Hippocampal formation (tissue), 2 donors: ENCODE results near the gene MPPED1.

Source experiments
- DNase-seq, 2 donors: peaks; one replicate each; lab custom pipeline; 2025; lab: John Stamatoyannopoulos, UW

MPPED1 gene

DNA sequence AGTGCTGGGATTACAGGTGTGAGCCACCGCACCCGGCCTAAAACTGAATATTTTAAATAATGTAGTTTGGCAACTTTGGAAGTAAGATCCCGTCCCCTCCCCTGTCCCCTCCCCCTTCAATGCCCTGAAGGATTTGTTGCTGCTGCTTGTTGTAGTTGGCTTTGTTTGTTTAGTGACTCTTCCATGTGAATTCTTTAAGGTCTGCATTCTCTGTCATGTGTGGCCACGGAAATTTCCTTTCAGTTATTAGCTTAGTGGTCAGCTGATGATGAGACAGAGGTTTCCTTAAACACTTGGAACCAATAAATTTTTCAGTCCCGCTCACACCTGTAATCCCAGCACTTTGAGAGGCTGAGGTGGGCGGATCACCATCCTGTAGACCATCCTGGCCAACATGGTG is 109.9 kb downstream of the MPPED1 start:
- no peak for DNase-seq

DNA sequence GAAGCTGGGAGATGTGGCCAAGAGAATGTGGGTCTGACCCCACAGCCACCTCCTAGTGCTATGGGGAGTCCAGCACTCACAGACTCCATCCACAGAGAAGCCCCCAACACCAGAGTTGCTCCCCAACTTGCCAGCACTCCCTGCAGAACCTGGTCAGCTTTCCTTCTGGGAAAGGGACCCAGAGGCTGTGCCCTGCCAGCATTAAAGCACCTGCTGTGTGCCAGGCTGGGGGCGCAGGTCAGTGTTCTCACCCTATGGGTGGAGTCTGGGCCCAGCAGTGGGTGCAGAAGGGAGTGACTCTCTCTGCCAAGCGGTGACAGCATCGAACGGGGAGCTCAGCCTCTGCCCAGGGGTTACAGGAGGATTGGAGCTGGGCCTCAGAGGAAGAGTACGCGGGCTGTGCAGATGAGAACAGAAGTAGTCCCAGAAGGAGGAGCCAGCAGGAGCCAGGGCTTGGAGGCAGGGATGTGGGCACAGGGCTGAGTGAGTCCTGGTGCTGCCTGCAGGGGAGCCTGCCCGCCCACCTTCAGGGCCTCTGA is 114.4 kb downstream of the MPPED1 start:
- DNase-seq: no peak

DNA sequence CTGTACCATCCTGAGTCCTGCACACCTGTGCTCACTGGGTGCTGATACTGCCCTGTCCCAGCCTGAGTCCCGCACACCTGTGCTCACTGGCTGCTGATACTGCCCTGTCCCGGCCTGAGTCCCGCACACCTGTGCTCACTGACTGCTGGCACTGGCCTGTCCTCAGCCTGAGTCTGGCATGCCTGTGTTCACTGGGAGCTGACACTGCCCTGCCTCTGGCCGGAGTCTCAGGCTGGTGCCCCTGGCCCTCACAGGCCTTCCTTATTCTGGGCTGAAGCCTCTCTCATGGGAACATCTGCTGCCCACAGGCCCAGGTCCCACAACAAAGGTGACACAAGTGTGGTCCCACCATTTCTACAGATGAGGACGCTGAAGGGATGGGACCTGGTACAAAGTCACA is 115.1 kb downstream of the MPPED1 start:
- DNase-seq: no peak

DNA sequence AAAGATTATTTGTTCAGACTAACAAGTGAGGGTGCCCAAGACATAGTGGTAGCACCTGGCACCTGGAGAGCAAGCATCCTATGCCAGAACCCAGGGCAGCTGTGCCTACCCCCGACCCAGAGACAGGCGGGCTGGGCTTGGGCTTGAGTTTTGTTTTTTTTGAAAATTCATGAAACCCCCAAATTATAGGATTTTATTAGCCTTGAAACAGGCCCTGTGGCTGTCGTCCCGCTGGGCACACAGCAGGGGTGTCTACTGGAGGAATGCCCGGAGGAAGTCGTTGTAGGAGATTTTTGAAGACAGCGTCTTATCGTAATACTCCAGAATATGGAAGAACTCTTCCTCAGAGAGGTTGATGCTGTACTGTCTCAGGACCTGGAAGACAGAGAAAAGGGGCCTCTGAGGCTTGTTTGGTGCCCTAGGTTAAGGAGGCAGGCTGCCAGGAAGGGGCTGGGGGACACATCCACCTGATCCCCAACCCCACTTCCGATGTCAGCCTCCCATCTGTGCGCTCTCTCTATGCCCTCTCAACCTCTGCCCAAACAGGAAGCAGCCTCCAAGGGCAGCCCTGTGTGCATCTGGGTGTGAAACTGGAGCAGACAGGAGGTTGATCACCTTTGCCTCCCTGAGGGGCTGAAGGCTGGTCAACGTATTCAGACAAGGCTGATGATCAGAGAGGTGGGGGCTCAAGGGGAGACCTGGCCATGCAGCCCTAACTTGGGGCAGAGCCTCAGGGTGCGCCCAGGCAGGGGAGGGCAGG is 117.0 kb downstream of the MPPED1 start:
- DNase-seq: no peak

DNA sequence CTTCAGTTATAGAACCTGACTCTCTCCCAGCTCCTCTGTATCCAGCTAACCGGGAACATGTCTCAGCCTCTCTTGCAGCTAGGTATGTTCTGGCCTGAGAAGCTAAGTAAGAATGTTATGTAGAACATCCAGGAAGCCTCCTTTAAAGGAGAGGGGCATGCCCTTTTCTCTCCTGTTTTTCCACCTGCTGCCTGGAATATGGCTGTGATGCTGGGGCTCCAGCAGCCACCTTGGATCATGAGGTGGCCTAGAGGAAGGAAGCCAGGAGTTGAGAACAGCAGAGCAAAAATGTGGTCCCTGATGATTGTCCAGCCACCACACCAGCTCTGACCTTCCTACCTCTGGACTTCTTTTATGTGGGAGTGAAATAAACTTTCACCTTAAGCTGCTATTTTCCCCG is 117.6 kb downstream of the MPPED1 start:
- DNase-seq: no peak

DNA sequence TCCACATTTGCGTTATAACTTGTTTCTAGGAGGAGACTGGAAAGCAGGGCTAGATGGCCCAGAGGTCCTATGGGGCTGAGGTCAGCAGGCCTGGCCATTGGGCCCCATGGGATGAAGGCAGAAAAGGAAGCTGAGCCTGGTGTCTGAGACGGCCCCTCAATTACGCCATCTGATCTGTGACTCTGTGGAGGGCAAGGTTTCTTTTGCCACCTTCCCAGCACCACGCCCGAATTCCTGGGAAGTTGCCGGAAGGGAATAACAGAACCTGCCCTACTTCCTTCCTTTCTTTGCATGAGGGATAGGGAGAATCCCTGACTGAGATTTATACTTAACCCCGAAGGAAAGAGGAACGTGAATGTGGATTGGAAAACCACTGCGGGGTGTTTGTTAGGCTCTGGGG is 118.1 kb downstream of the MPPED1 start:
- no peak for DNase-seq

DNA sequence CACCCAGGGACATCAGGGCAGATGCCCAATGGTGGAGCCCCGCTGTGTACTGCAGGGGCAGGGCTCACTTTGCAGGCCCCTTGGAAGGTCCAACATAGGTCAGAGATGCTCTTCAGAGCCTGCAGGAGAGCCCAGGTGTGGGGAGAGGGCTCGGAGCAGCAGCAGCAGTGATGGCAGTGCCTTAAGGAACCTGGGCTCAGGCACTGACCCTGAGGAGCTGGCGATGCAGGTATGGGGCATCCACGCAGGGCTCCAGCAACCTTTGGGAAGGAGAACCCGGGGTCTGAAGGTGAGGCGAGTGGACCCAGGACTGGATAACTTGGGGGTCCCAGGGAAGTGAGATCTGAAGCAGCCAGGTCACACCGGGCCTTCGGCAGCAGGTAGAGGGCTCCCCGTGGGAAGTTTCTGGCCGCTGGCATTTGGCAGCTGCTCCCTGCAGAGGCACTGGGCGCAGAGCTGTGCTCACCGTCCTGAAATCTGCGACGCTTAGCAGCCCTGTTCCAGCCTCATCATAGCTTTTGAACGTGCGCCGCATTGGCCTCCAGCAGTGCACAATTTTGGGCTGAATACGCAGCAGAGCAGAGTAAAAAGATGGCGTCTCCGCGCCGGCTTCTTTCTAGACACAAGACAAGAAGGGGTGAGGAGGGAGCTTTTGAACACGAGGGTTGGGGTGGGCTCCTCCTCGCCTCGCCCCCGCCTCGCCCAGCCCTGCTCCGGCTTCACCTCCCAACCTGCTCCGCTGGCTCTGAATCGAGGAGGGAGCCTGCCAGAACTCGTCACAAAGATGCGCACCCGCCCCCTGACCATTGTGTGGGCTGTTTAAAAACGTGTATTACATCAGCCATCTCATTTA is 118.8 kb downstream of the MPPED1 start:
- DNase-seq: no peak

DNA sequence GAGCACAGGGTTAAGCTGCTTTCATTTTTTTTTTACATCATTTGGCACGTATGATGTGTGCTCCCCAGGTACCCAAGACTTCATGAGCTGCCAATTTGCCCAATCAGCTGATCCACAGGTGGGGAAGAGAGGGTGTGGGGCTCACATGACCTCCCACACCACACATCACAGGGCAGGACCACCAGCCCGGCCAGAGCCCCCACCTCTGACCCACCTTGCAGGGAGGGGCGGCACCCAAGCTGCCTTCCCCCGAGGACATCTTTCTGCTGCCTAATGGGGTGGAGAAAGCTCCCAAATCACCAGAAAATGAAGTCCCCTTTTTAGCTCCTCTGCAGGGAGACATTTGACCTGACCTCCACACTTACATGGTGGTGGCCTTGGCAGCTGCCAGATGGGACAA is 119.8 kb downstream of the MPPED1 start:
- no peak for DNase-seq

DNA sequence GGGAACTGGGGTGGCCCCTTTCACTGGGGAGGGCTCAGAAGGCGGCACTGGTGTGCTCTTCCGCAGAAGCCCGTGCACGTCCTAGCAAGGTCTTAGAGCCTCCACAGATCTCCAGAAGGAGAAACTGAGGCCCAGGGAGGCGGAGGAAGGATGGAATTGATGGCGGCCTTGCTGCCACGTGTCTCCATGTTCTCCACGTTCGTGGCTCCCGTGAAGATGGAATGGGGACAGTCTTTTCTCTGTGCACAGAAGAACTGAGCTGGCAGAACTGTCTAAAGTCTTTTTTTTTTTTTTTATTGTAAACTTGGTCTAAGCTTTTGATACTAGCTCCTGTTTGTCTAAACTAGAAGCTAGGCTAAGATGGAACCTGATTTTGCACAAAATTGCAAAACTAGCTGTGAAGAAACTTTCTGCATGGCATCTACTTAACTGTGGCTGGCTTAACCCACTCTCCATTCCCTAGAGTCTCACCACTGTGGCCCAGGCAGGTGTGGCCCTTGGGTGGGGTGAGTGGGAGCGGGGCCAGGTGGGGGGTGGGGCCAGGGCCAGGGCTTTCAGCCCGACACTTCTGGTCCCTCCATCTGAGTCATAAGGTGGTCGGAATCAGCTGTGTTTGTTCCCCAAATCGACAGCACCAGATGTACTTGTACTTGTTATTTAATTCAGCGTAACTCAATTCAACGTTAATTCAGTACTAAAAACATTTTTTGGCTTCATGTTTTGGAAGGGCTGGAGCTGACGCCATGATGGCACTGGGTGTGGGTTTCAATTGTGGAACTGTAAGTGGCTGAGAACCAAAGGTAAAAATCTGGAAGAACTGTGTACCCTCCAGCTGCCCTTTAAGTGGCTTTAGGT is 120.7 kb downstream of the MPPED1 start:
- no peak for DNase-seq

DNA sequence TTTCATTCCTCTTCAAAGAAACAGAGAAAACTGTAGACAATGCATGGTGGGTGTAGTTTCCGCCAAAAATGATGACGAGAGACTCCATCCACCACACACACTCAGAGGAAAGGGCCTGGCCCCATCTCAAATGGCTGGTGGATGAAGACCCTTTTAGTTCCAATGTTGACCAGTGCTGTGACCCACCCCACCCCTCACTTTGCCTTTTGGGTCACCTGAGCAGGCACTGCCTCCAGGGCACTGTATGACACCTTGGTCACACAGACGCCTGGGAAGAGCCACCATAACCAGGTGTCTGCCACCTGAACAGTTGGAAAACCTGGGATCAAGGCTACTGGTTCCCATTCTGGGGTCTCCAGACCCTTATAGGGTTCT is 121.3 kb downstream of the MPPED1 start:
- no peak for DNase-seq

DNA sequence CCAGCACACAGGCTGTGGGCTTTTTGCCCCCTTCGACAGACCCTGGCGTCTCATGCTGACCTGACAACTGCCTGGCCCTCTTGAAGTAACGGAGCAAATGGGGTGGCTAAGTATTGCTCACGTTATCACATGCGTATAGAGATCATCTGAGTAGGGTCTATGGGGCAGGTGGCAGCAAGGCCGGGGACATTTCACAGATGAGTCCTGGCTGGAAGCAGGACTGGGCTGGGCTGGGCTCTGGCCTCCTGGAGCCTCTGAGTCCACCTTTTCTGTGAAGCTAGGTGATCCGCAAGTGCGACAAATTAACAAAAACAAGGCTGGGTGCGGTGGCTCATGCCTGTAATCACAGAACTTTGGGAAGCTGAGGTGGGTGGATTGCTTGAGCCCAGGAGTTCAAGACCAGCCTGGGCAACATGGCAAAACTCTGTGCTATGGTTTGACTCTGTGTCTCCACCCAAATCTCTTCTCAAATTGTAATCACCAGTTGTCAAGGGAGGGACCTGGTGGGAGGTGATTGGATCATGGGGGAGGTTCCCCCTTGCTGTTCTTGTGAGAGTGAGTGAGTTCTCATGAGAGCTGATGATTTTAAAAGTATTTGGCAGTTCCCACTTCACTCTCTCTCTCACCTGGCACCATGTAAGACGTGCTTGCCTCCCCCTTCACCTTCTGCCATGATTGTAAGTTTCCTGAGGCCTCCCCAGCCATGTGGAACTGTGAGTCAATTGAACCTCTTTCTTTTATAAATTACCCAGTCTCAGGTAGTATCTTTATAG is 122.0 kb downstream of the MPPED1 start:
- no peak for DNase-seq

DNA sequence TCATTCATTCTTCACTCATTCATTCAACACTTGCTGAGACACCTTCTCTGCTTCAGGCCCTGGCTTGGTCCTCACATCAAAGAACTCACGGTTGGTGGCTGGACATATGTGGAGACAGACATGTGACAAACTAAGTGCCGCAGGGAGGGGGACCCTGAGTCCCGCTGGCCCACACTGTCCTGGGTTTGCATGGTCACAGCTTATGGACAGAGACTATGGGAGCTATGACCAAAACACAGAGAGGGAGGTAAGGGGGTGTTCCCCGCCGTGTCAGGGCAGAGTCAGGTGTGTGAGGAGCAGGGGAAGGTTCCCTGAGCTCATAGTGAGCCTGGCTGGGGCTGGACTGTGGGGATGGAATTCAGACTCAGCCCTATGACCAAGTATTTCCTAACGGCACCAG is 123.1 kb downstream of the MPPED1 start:
- no peak for DNase-seq

DNA sequence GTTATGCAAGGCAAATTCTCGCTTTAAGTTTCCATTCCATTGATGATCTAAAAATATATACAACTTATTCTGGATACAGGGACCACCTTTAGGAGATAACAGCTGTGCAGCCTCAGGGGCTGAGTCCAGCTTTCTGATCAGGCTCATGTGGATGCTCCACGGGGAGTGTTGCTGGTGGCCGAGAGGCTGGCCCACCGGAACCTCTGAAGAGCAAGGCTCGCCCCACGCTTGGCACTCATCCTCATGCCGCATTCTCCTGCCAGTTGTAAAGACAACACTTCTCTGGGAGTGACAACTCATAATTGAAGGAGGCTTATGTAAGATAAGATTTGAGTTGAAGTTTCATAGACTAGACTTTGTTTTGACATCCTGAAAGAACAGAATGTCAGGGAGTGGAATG is 123.5 kb downstream of the MPPED1 start:
- no peak for DNase-seq

DNA sequence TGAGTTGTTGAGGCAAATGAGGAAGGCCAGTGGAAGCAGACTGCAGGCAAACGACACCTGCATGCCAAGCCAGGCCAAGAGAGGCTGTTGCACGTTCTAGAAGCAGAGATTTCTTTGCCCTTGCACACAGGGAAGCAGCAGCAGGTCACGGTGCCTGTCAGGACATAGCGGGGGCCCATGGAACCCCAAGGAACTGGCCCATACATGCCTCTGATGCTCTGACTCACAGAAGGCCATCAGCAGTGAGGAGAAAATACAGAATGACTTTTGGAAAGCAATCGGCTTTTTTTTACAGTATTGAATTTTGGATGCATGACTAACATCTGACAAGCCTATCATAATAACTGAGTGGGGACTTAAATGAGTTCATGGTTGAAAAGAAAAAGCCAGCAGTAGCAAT is 123.9 kb downstream of the MPPED1 start:
- no peak for DNase-seq

DNA sequence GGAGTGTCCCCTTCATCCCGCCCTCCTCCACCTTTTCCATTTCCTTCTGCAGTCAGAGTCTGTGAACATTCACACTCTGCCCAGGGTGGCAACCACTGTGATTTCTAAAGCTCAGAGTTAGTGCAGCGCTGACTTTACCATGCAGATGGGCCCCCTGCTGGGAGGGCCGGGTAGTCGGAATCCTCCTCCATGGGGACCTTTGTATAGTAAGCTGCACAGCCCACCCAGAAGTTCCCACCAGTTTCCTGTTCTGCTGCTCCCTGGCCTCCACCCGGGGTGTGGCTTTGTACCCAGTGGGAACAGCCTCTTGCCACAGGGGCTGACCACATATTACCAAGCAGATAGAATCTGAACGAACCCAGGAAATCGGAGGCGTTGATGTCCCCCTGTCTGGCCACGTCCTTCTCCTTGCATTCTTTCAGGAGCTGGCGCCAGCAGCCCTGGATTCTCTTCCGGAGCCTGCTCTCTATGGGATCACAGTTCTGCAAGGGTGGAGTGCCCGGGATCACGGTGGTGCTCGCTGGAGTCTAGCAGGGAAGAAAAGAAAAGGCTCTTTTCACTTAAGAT is 125.3 kb downstream of the MPPED1 start:
- no peak for DNase-seq

DNA sequence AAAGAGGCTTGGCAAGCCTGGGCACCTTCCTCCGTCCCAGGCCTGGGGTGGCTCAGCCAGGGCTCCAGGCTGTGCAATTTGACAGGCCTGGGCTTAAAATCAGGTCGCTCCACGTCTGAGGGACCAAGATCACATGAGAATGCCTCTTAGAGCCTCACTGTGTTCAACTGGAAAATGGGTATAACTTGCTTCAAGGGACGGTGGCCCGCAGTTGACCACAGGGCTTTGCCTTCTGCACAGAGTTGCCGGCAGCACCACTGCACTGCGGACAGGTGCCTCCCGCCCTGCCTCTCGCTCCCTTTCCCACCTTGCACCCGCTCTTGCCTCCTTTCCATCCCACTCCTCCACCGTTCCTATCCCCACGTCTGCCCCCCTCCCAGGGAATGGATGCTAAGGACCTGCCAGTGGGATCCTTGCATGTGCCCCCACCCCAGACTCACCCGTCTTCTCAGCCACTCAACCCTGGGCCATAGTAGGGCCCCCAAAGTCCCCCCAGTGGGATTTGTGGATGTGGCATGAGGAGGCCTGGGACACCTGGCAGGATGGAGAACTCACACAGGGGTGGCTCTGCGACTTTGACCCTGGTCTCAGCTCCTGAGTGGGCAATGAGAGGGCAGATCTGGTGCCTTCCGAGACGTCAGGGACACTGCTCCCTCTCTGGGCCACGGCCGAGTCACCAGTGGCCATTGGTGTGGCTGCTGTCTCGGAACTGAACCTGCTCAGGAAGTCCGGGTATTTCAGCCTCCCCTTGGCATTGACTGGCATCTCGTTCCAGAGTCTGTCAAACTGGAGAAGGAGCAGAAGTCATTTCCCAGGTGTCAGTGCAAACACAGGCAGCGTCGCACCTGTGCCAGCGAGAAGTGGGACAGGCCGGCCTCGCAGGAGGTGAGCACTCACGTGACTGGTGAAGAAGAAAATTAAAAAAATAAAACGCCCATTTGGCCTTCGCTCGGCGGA is 128.0 kb downstream of the MPPED1 start:
- no peak for DNase-seq

DNA sequence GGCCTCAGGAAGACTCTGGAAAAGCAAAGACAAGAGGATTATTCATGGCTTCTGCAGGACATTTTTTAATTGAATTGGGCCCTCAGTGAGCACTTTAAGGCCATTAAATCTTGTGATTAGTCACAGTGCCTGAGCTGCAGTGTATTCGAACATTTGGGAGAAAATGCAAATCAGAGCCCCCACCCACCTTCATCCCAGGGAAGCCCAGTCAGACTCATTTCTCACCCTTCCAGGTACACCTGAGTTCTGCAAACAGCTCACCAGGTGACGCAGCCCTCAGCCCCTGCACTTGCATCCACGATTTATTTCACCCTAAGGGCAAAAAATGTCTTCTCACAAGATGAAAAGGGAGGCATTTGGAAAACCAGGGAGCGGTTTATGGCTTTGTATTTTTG is 128.7 kb downstream of the MPPED1 start:
- DNase-seq: no peak

DNA sequence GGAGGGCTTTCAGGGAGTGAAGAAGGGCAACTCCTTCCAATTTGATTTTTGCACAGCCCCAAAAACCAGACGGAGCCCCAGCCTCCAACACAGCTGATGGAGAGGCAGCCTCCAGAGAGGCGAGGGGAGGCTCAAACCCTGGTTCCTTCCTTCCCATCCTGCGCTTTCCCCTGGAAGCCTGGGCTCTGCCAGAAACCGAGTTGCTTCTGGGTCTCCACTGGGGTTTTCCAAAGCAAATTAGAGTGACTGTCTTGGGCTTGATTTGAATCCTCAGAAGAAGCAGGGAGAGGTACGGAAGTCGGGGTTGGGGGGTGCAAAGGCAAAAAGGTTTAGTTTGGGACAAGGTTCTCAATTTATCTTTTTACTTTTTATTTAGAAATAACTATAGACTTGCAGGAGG is 129.2 kb downstream of the MPPED1 start:
- DNase-seq: no peak

DNA sequence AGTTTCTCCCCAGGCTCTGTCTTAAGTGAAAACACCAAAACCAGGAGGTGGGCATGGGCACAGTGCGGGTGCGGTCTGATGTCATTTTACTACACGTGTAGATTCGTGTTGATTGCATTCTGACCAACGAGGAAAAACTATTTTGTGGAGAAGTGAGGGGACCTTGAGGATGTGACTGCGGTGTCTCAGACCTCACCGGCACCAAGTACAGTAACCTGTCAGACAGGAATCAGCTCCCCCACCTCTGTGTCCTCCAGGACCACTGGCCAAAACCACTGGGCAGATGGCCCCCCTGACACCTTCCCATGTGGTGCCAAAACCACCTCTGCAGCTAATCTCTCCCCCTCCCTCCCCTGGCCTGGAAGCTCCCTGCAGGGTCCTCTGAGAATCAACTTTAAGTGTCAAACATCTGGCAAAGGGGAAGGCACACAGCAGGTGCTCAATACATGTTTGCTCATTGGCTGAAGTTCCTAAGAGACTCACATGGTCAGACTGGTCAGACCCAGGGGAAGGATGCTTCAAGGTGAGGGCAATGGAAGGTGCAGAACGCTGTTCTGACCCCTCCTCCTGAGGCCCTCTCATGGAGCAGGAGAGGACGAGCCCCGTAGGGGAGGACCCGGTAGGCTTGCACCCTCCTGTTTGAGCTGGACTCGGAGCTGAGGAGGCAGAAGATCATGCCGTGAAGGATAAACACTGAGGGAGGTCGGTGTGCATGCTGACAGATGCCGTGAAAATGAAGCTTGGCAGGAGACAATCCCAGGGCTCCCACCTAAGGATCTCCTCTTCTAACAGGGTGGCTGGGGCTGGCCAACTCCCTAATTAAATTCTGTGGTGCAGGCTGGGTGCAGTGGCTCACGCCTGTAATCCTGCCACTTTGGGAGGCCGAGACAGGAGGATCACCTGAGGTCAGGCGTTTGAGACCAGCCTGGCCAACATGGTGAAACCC is 129.9 kb downstream of the MPPED1 start:
- DNase-seq: no peak
